Activated T-cell treated with anti-CD3 and anti-CD28 coated beads, Interleukin-2, amount 50 U/mL, for 72 hours (primary cell): ENCODE results near the gene CGB3. TPM values are rescaled to one million over a fixed set of nuclear protein-coding genes. Genes with fewer than 3 reads are reported as not detected.
"Not testable (repeated sequence)": the region's sequence is repeated elsewhere in the genome, so short reads cannot be mapped to it uniquely, and the experiment has no call there.

Experiments used
- ATAC-seq, 2 donors: fragments of 150-1000 bp; cut with Tn5 transposase; replicated peaks in 1 of 2; 2 replicates each; pipeline ENCODE4 v1.10.0; 2021; ENCODE audit warnings: moderate library complexity in 2 of 2, mild to moderate bottlenecking in 1 of 2
- DNase-seq, 2 donors: peaks; one replicate each; pipeline ENCODE4 v3.0.0; 2021 to 2022; ENCODE audit warnings: mixed read lengths in 1 of 2
- H3K27ac Mint-ChIP-seq: one replicate; pipeline ENCODE4 v1.8.0; 2022; ENCODE audit warnings: mild to moderate bottlenecking, moderate library complexity, mixed read lengths
- H3K27me3 Mint-ChIP-seq: one replicate; pipeline ENCODE4 v1.8.0; 2022; ENCODE audit warnings: low read depth, mixed read lengths
- H3K36me3 Mint-ChIP-seq, 2 donors: one replicate each; pipeline ENCODE4 v1.8.0; 2022; ENCODE audit warnings: mixed read lengths in 2 of 2, mild to moderate bottlenecking in 1 of 2; ENCODE audit not compliant: insufficient read depth in 2 of 2
- H3K4me1 Mint-ChIP-seq: one replicate; pipeline ENCODE4 v1.8.0; 2022; ENCODE audit warnings: low read depth, mixed read lengths
- H3K4me3 Mint-ChIP-seq, 2 donors: one replicate each; pipeline ENCODE4 v1.8.0; 2022; ENCODE audit warnings: mild to moderate bottlenecking in 2 of 2, mixed read lengths in 2 of 2, moderate library complexity in 2 of 2
- H3K9me3 Mint-ChIP-seq, 2 donors: one replicate each; pipeline ENCODE4 v1.8.0; 2022; ENCODE audit warnings: mixed read lengths in 2 of 2
- total RNA-seq, 2 donors: library from RNA; stranded (reverse); gene quantifications; one replicate each; pipeline ENCODE4 v1.2.3, GENCODE V29; 2022

Gene CGB3
- total RNA-seq, 2 donors from 2014 or later = not detected

DNA sequence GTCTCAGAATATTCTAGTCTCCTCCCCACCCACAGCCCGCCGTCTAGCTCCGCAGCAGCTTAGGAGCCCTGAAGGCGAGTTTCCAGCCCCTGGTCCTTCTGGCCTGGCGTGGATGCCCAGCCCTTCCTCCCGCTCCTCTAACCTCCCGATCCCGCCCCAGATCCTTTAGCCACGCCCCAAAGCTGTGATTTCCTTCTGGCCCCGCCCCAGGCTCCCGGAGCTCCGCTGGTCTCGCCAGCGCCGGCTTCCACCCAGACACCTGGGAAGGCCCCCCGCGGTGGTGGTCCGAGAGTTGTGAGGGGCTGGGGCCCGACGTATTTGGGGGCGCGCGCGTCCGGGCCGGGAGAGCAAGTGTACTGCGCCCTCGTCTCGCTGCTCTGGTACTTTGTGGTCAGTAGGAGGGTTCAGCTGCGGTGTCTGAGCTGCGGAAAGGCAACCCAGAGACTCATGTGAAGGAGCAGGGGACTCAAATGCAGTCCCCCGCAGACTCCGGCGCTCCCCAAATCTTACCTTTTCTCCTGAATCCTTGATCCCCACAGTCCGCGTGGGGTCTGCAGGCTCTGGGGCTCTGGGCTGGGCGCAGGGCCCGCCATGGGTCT, 33.6 kb upstream of the CGB3 start, which contains the start of gene CGB7:
CGB7 (minus strand) TSS at position 114 of the 599 bp plus-strand sequence. CDS start 2,374 bp downstream, outside the sequence.
- DNase-seq (peak; percentile 39 to 40), ATAC-seq (peak; percentile 41 to 45)
- peak within 1 kb of the TSS; percentile 85 to 91 for H3K4me3 Mint-ChIP-seq
- H3K4me1 Mint-ChIP-seq = peaks cover 25% of the 10 kb centered on the region
- no peak within 1 kb of the TSS for H3K27ac Mint-ChIP-seq
- H3K36me3 Mint-ChIP-seq = no peaks in the 10 kb centered on the region
- H3K9me3 Mint-ChIP-seq = no peaks in the 10 kb centered on the region
- H3K27me3 Mint-ChIP-seq = peaks cover 54% of the 10 kb centered on the region

DNA sequence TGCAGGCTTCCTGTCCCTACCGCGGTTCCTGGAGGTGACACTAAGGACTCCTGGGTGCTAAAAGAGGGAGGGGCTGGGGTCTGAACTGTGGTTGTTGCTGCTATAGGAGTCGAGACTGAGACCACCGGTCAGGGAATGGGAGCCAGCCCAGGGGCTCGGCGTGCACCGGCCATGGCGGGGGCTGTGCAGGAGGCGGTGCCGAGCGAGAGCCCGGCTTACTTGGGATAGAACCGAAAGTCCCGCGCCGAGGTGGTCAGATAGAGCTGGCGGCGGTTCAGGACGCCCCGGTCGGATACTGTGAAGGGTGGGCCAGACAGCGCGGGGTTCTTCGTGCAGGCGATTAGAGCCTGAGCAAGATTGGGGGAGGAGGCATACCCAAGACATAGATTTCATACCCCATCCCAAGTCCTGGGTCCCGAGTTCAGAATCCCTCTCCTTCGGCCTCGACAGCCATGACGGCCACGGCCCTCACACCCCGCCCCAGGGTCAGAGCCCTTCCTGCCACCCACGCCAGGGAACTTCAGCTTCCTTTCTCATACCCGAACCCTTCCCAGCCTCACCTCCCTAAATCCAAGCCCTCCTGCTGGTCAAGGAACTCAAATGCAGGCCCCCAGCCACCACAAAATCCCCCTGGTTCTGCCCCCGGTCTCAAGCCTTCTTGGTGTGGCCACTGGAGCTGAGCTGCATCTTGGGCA, 32.9 kb upstream of the CGB3 start:
- Mint-ChIP-seq H3K27me3 (peaks cover 54% of the 10 kb centered on the region), H3K4me3 (peak overlapping the region; percentile 85 to 91), H3K4me1 (peaks cover 25% of the 10 kb centered on the region)
- H3K36me3 Mint-ChIP-seq, H3K27ac Mint-ChIP-seq, H3K9me3 Mint-ChIP-seq, DNase-seq: not testable (repeated sequence)
- ATAC-seq = peak in 1 of 2 donors; percentile 20

DNA sequence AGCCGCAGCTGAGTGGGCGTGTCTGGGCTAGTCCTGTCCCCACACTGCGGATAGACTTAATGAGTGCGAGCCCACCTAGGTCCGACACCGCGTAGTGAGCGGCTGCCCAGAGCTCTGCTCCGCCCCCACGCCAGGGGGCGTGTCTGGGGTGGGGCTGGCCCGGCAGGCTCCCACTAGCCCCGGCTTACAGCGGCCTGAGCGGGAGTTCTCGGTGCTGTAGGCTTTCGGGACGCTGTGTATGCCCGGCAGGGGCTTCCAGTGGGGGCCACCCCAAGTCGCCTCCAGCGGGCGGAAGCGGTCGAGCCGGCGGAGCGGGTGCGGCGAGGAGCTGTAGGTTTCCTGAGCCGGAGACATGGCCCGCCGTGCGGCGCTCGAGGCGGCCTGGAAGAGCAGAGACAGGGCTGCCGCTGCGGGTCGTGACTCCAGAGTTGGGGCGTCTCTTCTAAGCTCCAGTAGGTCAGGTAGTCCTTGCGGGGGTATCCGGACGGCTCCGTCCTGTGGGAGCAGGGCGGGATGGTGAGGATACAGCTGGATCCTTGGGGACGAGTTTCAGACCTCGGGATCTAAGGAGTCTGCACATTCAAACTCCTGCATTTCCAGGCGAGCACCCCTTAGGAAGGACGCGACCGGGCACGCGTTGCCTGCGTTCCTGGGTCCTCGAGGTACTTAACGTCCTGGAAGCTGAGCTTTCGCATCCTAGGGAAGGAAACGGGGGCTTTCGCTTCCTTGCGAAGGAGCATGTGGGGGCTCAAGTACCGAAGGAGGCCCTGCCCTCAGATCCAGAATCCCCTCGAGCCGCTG, 32.2 kb upstream of the CGB3 start:
- Mint-ChIP-seq H3K9me3 (no peaks in the 10 kb centered on the region), H3K4me3 (peak overlapping the region; percentile 85 to 91), H3K27me3 (peaks cover 49% of the 10 kb centered on the region), H3K36me3 (no peaks in the 10 kb centered on the region), H3K27ac (no peak overlapping the region), H3K4me1 (peaks cover 25% of the 10 kb centered on the region)
- DNase-seq (peak; percentile 61 to 70), ATAC-seq (peak; percentile 79 to 87)

DNA sequence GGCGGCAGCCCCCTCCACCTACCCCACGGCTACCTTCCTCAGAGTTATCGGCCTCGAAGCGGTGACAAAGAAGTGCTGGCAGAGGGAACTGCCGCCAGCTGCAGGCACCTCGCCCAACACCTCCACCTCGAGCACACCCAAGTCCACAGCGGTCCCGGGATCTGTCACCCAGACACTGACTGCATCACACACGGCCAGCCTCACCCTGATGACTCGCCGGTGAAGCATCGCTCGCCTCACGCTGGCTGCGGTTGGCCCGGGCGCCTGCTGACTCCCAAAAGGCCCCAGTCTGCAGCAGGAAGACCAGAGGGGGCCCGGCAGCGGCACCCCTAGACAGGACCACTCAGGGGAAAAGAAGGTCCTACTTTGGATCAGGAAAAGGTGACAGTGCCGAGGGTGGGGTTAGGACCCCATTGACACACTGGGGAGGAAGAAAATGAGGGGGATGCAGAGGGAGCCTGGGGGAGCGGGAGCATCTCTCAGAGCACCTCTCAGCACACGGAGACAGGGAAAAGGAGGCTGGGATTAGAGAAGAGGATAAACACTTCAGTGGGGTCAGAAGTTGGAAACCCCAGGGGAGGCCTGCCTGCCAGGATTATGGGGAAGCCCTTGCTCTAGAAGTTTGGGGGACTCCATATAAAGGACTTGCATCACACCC, 26.4 kb upstream of the CGB3 start:
- H3K9me3 Mint-ChIP-seq, H3K4me1 Mint-ChIP-seq, H3K27ac Mint-ChIP-seq, H3K36me3 Mint-ChIP-seq, H3K27me3 Mint-ChIP-seq, H3K4me3 Mint-ChIP-seq, ATAC-seq, DNase-seq: not testable (repeated sequence)

DNA sequence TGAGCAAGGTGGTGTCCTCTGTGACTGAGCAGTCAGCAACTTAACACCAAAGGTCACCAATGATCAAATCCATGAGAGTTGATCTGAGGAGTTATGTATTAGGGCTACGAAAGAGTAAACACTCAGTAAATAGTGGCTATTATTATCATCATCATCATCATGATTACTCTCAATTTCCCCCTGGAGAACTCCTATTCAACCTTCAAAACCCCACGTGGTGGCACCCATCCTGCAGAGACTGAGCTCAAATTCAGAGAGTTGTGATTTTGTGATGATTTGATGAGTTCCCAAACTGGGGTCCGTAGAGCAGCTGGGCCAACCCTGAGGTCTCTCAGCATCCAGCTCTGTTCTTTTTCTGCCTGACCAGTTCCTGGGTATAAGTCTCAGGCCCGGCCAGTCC, 25.7 kb upstream of the CGB3 start:
- H3K9me3 Mint-ChIP-seq, H3K27me3 Mint-ChIP-seq, H3K4me1 Mint-ChIP-seq, H3K36me3 Mint-ChIP-seq, H3K27ac Mint-ChIP-seq, DNase-seq, H3K4me3 Mint-ChIP-seq, ATAC-seq: not testable (repeated sequence)

DNA sequence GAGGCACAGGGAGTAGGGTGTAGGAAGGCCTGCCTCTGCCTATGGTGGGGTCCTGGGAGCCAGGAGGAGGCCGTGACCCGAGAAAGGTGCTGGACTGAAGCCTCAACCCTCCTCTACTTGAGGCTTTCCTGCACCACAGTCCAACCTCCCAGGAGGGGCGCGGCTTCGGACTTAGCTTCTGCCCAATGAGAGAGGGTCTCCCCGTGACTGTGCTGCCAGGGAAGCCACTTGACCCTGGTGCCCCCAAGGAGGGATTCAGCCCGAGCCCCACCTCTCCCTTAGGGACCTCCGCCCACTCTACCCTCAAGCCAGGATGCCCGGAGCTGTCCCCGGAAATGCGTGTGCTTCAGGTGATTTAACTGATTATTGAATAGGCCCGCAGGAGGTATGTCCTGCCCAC, 24.9 kb upstream of the CGB3 start, which contains the start of gene CGB8:
CGB8 (minus strand) TSS at position 101 of the 400 bp plus-strand sequence. CDS start 372 bp downstream, outside the sequence.
- H3K27me3 Mint-ChIP-seq, ATAC-seq, H3K27ac Mint-ChIP-seq, DNase-seq, H3K9me3 Mint-ChIP-seq, H3K4me1 Mint-ChIP-seq, H3K4me3 Mint-ChIP-seq, H3K36me3 Mint-ChIP-seq: not testable (repeated sequence)

DNA sequence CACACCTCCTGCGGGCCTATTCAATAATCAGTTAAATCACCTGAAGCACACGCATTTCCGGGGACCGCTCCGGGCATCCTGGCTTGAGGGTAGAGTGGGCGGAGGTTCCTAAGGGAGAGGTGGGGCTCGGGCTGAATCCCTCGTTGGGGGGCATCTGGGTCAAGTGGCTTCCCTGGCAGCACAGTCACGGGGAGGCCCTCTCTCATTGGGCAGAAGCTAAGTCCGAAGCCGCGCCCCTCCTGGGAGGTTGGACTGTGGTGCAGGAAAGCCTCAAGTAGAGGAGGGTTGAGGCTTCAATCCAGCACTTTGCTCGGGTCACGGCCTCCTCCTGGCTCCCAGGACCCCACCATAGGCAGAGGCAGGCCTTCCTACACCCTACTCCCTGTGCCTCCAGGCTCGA, 19.4 kb upstream of the CGB3 start, which contains the start of gene CGB5:
CGB5 (plus strand) TSS at position 301 of the 400 bp plus-strand sequence. CDS start 362 bp downstream, outside the sequence.
- not testable (repeated sequence) for H3K4me1 Mint-ChIP-seq, H3K9me3 Mint-ChIP-seq, DNase-seq, ATAC-seq, H3K4me3 Mint-ChIP-seq, H3K27me3 Mint-ChIP-seq, H3K27ac Mint-ChIP-seq, H3K36me3 Mint-ChIP-seq

DNA sequence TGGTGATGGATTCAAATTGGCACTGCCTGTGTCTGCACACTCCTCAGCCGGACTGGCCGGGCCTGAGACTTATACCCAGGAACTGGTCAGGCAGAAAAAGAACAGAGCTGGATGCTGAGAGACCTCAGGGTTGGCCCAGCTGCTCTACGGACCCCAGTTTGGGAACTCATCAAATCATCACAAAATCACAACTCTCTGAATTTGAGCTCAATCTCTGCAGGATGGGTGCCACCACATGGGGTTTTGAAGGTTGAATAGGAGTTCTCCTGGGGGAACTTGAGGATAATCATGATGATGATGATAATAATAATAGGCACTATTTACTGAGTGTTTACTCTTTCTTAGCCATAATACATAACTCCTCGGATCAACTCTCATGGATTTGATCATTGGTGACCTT, 18.5 kb upstream of the CGB3 start:
- not testable (repeated sequence) for H3K27ac Mint-ChIP-seq, H3K27me3 Mint-ChIP-seq, ATAC-seq, DNase-seq, H3K4me3 Mint-ChIP-seq, H3K36me3 Mint-ChIP-seq, H3K4me1 Mint-ChIP-seq, H3K9me3 Mint-ChIP-seq

DNA sequence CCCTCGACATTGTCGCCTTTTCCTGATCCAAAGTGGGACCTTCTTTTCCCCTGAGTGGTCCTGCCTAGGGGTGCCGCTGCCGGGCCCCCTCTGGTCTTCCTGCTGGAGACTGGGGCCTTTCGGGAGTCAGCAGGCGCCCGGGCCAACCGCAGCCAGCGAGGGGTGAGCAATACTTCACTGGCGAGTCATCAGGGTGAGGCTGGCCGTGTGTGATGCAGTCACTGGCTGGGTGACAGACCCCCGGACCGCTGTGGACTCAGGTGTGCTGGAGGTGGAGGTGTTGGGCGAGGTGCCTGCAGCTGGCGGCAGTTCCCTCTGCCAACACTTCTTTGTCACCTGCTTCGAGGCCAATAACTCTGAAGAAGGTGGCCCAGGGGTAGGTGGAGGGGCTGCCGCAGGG, 18.0 kb upstream of the CGB3 start:
- no peaks in the 10 kb centered on the region for H3K36me3 Mint-ChIP-seq
- no peak overlapping the region for H3K27ac Mint-ChIP-seq
- H3K9me3 Mint-ChIP-seq = no peaks in the 10 kb centered on the region
- no peaks in the 10 kb centered on the region for H3K27me3 Mint-ChIP-seq
- DNase-seq (no peak), ATAC-seq (no peak)
- no peak overlapping the region for H3K4me3 Mint-ChIP-seq
- no peaks in the 10 kb centered on the region for H3K4me1 Mint-ChIP-seq

DNA sequence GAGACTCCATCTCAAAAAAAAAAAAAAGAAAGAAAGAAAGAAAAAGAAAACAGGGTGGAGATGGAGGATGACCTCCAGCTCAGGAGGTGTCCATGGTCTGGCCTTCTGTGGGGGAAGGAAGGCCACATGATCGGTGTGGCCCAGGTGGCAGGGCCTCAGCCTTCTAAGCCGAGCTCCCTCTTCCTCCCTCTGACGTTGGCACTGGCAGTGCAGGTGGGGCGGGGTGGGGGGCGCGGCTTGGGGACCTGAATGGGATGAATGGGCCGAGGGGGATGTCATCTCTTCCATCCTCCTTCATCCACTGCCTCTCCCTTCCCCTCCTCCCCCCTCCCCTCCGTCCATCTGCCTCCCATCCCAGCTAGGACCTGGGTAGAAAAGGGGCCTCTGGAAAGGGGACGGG, 15.6 kb upstream of the CGB3 start:
- not testable (repeated sequence) for DNase-seq, ATAC-seq, H3K27ac Mint-ChIP-seq, H3K4me1 Mint-ChIP-seq, H3K36me3 Mint-ChIP-seq, H3K4me3 Mint-ChIP-seq, H3K27me3 Mint-ChIP-seq, H3K9me3 Mint-ChIP-seq

DNA sequence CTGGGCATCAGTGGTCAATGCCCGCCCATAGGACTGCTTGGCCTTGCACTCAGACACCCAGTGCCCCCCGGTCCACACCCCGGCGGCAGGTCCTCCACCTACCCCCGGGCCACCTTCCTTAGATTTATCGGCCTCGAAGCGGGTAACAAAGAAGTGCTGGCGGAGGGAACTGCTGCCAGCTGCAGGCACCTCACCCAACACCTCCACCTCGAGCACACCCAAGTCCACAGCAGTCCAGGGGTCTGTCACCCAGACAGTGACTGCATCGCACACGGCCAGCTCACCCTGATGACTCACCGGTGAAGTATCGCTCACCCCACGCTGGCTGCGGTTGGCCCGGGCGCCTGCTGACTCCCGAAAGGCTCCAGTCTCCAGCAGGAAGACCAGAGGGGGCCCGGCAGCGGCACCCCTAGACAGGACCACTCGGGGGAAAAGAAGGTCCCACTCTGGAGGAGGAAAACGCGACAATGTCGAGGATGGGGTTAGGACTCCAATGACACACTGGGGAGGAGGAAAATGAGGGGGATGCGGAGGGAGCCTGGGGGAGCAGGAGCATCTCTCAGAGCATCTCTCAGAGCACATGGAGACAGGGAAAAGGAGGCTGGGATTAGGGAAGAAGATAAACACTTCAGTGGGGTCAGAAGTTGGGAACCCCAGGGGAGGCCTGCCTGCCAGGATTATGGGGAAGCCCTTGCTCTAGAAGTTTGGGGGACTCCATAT, 14.6 kb upstream of the CGB3 start:
- H3K36me3 Mint-ChIP-seq, H3K27me3 Mint-ChIP-seq, H3K27ac Mint-ChIP-seq, H3K4me3 Mint-ChIP-seq, ATAC-seq, H3K9me3 Mint-ChIP-seq, DNase-seq, H3K4me1 Mint-ChIP-seq: not testable (repeated sequence)

DNA sequence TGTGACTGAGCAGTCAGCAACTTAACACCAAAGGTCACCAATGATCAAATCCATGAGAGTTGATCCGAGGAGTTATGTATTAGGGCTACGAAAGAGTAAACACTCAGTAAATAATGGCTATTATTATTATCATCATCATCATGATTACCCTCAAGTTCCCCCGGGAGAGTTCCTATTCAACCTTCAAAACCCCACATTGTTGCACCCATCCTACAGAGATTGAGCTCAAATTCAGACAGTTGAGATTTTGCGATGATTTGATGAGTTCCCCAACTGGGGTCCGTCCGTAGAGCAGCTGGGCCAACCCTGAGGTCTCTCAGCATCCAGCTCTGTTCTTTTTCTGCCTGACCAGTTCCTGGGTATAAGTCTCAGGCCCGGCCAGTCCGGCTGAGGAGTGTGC, 14.0 kb upstream of the CGB3 start:
- ATAC-seq, H3K27ac Mint-ChIP-seq, H3K36me3 Mint-ChIP-seq, H3K4me1 Mint-ChIP-seq, H3K27me3 Mint-ChIP-seq, H3K9me3 Mint-ChIP-seq, DNase-seq, H3K4me3 Mint-ChIP-seq: not testable (repeated sequence)
